HepG2 (cell line): Measurements from ENCODE around the gene MMRN1.

Source experiments
- ARHGAP35 ChIP-seq: sonication (generic); formaldehyde crosslinking; IDR thresholded peaks from 2 replicates; pipeline ENCODE4 v1.9.0; 2022; ENCODE audit warnings: mild to moderate bottlenecking, inconsistent platforms, moderate library complexity, missing genetic modification reagents, borderline replicate concordance
- NFE2L1 ChIP-seq: sonication (generic); formaldehyde crosslinking; IDR thresholded peaks from 2 replicates; pipeline ENCODE4 v1.4.0; 2020; ENCODE audit warnings: missing genetic modification reagents, mild to moderate bottlenecking, borderline replicate concordance
- ONECUT2 ChIP-seq: sonication (generic); formaldehyde crosslinking; IDR thresholded peaks from 2 replicates; pipeline ENCODE4 v1.4.0; 2020; ENCODE audit warnings: missing genetic modification reagents
- PHF21A ChIP-seq: sonication (generic); formaldehyde crosslinking; IDR thresholded peaks from 2 replicates; pipeline ENCODE4 v1.5.0; 2020; ENCODE audit warnings: mild to moderate bottlenecking, missing genetic modification reagents
- ZMYM4 ChIP-seq: sonication (generic); formaldehyde crosslinking; IDR thresholded peaks from 2 replicates; pipeline ENCODE4 v1.8.1; 2023; ENCODE audit warnings: mild to moderate bottlenecking, missing genetic modification reagents

DNA sequence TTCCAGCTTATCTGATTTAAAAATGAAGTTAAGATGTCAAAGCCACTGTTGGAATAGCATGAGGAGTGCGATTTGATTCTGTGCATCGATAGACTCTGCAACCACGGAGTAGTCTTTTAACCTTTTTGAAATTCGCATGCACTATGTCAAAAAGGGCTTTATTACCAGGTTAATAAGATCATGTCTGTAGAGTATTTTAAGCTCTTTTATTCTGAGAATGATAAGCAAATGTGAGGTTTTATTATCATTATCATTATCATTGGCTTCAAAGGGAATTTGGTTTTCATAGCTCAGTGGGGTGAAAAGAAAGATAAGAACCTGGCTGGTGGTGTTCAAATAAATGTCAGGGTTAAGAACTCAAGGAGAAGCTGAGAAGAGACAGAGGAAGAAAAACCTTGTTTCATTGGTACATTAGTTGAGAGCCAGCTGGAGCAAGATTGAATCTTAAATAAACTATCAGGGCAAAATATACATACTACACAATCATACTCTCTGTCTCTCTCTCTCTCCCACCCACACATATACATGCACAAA lies 102.6 kb downstream of the MMRN1 start:
- TF ChIP-seq NFE2L1: no peak
- no peak for TF ChIP-seq ARHGAP35 (CRISPR knock-in tag)
- no peak for TF ChIP-seq PHF21A (CRISPR knock-in tag)
- no peak for TF ChIP-seq ZMYM4
- TF ChIP-seq ONECUT2: no peak
